Measurements from ENCODE around the gene CNPPD1.

The CNPPD1 gene

GRCh38 chr2:219176818-219177551 is at the start of gene CNPPD1:
Gene CNPPD1 (minus strand): TSS chr2:219176925. CDS start chr2:219176828, 97 bp downstream.
- peak; percentile 66 for DNase-seq (ENCODE audit: low read depth)

DNA sequence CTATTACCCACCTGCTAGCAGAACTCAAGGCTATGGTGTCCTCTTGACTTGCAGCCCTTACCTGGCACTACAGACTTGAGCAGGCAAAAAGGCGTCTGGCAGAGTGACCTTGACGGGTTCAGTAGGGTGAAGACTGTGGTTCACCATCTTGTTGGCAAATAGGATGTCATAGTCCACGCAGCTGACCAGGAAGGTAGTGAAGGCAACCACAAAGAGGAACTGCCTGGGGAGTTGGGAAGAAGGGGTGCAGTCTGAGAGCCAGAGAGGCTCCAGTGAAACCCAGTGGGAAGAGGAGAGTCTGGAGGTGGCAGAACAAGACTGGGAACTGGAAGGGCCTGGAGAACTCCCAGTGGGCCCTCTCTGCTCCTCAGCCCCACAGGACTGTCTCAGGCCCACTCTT is 48.6 kb upstream of the CNPPD1 start:
- DNase-seq (ENCODE audit: low read depth), result no peak

DNA sequence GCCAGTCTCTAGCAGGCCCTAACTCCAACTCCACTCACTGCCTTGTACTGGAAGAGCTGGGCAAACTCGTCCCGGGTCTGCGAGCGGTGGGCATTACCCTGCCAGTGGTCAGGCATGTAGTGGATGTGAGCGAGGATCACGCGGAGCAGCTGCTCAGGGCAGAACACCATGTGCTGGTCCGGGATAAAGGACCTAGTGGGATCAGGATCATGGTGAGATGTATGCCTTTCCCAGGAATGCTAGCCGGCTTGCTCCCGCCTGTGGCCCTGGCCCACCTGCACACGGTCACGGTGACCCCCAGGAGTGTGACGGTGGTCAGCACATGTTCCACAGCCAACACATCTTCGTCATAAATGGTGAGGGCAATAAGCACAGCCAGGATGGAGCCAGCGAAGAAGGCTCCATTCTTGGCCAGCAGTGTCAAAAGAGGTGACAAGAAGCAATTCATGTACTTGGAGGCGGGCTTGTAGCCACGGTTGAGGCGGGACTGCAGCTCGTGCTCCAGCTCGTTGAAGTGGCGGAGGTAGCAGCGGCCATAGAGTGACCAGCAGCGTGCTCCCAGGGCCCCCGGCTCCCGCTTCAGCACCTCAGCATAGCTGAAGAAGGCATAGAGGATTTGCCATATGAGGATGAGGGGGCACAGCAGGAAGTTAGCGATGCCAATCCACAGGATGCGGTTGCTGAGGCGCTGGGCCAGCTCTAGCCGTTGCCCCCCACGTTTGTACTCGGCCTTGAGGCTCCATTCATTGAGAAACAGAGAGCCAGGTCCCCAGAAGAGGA is 47.3 kb upstream of the CNPPD1 start:
- no peak for DNase-seq (ENCODE audit: low read depth)

DNA sequence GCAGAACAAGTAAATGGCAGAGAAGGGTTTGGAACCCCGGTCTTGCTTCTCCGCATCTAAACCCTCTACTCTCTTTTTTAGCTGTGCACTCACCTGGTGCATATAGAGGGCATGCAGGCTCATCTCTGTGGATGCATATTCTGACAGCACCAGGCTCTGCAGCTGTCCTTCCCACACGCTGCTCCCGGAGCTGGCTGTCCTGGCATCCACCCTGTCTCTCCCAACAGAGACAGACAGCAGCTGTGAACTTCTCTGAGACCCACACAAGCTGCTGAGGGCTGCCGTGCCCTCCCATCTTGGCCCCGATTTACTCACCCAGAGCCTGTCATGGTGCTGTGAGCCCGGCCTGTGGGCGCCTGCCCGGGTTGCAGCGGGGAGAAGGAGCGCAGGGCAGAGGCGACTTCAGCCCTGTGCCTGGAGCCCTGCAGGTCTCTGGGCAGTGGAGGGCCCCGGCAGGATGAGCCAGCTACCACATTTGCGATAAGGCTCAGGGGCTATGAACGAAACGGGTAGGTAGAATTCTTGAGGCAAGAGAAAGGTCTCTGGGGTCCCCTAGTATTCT is 45.3 kb upstream of the CNPPD1 start:
- DNase-seq (ENCODE audit: low read depth), result no peak

DNA sequence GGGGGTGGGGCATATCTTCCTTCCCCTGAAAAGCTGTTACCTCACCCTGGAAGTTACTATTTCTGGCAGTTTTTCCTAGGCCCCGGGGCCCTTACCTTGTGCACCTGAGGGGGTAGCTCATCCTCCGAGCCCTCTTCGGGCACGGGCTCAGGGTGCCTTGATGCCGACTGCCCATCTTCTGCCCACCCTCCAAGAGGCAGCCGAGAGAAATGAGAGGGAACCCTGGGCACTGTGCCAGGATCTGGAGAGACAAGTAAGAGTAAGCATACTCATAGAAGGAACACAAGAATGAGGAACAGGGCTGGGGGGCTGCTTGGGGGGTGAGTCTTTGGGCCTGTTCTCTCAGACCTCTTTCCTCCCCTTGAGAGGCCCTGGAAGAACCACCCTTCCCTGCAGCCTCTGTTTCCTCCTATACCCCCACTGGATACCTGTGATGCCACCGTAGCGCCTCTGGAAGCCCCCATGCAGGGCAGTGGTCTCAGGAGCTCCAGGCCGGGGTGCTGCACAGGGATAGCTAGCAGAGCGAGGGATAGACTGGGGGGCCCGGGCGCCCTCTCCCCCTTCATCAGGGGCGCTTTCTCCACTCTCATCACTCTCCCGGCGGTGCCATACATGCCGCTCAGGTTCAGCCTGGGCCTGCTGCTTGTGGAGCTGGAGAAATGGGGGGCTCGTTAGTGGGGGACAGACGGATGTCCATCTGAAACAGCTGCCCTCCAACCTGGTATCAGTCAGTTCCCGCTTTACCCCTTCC is 44.1 kb upstream of the CNPPD1 start:
- DNase-seq (ENCODE audit: low read depth), result no peak

GRCh38 chr2:219219784-219220532 is 43.2 kb upstream of the CNPPD1 start:
- DNase-seq (ENCODE audit: low read depth), result no peak

GRCh38 chr2:219218732-219219701 is 42.3 kb upstream of the CNPPD1 start, which contains the start of gene ABCB6:
Gene ABCB6 (minus strand): TSS chr2:219218958. CDS start chr2:219218673, 285 bp downstream.
- peak; percentile 70 for DNase-seq (ENCODE audit: low read depth)

- no peak for DNase-seq (ENCODE audit: low read depth)
These were observed 41.5 kb upstream of the CNPPD1 start for GRCh38 chr2:219218217-219218731.

GRCh38 chr2:219216535-219216915 is 39.8 kb upstream of the CNPPD1 start:
- no peak for DNase-seq (ENCODE audit: low read depth)

DNA sequence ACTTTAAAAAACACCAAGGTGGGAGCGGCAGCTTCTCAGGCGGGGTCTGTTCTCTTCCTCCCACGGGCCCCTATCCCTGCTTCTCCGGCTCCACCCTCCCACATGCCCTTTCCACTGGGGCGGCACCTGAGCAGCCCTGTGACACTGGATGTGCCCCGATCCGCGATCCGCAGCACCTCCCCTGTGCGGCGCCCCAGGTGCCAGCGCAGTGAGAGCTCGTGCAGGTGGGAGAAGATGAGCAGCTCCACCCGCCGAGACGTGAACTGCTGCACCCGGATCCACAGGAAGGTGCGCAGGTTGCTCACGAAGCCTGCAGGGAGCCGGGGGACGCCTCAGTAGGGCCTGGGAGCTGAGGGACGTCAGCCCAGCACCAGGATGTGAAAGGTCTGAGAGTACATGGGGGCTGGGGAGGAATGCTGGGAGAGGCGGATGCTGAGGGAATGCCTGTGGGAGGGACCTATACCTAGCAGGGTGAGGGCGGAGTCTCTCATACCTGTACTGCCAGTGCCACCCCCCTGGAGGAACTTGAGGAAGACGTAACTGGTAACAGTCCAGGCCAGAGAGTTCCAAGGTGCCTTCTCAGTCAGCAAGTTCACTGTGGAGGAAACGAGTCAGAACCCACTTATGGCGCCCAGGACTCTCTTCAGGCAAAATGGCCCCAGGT is 39.3 kb upstream of the CNPPD1 start:
- DNase-seq (ENCODE audit: low read depth), result no peak

- no peak for DNase-seq (ENCODE audit: low read depth)
These were observed 38.1 kb upstream of the CNPPD1 start for GRCh38 chr2:219214786-219215185.

DNA sequence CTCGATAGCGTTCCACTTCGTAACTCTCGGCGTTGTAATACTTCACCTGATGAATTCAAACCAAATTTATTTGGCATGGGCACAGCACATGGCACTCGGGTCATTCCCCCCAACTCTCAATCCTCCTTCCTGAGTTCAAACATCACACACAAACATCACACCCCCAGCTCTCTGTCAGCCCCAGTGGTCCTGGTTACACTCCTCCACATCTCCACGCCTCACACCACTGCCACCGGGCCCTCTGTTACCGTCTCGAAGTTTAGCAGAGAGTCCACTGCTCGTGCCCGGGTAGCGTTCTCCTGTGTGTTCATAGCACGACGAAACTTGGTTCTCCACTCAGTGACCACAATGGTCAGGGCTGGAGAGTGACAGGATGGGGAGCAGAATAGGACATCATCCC is 37.4 kb upstream of the CNPPD1 start:
- no peak for DNase-seq (ENCODE audit: low read depth)

DNA sequence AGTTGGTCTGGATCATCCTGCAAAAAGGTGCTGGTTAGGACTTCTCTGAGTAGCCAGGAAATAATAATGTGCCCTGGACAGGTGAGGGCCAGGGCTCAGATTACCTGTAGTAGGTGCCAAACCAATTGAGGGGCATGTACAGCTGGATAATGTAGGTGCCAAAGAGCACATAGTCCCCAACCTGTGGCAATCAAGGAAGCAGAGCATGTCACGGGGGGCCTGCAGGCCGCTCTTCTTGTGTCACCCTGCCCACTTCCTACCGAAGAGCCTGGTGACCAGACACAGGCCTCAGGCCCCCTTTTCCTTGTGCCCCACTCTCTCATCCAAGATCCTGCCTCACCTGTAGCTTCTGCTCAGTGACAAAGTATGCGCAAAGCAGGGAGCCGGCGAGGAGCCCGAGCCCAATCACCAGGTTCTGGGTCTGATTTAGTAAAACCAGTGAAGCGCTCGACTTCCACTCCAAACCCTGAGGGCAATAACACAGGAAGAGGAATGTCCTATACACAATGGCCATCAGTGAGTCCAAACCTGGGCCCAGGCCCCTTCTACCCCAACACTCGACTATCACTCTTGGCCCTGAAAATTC is 36.9 kb upstream of the CNPPD1 start:
- DNase-seq (ENCODE audit: low read depth), result no peak

GRCh38 chr2:219213026-219213415 is 36.3 kb upstream of the CNPPD1 start:
- DNase-seq (ENCODE audit: low read depth), result no peak

DNA sequence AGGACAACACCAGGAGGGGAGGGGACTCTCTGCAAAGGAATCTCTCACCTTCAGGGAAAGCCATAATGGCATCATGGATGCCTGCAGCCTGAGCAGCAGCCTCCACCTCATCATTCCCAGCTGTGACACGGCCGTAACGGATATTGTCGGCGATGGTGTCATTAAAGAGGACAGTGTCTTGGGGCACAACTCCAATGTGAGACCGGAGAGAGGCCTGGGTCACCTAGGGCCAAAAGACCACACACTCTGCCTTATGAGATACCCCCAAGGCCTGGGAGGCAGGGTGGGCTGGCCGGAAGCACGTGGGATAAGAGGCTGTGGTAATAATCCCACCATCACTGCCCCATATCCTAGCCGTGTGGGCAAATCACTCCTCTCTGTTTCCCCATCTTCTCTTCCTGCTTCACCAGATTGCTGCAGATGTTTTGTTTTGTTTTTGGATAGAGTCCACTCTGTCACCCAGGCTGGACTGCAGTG is 34.2 kb upstream of the CNPPD1 start:
- no peak for DNase-seq (ENCODE audit: low read depth)

- DNase-seq (ENCODE audit: low read depth), result no peak
These were observed 33.6 kb upstream of the CNPPD1 start for GRCh38 chr2:219210196-219210885.

- DNase-seq (ENCODE audit: low read depth), result no peak
These were observed 32.8 kb upstream of the CNPPD1 start for GRCh38 chr2:219209236-219210195.

Data from stimulated activated CD8-positive, alpha-beta memory T cell treated with anti-CD3 and anti-CD28 coated beads, Interleukin-15, amount 100 ng/mL, for 1 hour (primary cell).